ENCODE data around the gene CMTM4.

DNA sequence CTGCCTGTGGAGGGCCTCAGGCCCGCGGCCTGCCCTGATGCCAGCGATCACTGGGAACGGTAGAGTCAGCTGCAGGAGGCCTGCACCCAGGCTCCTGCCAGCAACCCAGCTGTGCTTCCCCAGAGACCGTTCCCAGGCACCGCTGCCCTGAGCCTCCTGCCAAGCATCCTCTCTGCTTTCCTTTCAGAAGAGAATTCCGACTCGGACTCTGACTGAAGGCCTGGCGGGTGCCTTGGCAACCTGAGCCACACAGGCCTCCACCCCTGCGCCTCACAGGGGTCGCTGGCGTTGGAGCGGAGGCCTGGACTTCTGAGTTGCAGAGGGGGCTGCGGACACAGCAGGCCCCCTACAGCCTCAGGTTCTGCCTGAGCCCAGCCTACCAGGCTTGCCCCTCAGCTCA, 84.1 kb downstream of the CMTM4 start:
- TF ChIP-seq, protein P1, sequence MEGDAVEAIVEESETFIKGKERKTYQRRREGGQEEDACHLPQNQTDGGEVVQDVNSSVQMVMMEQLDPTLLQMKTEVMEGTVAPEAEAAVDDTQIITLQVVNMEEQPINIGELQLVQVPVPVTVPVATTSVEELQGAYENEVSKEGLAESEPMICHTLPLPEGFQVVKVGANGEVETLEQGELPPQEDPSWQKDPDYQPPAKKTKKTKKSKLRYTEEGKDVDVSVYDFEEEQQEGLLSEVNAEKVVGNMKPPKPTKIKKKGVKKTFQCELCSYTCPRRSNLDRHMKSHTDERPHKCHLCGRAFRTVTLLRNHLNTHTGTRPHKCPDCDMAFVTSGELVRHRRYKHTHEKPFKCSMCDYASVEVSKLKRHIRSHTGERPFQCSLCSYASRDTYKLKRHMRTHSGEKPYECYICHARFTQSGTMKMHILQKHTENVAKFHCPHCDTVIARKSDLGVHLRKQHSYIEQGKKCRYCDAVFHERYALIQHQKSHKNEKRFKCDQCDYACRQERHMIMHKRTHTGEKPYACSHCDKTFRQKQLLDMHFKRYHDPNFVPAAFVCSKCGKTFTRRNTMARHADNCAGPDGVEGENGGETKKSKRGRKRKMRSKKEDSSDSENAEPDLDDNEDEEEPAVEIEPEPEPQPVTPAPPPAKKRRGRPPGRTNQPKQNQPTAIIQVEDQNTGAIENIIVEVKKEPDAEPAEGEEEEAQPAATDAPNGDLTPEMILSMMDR (IDR thresholded peaks at IDR 0.05), result no peak
- TF ChIP-seq POLR2A (IDR thresholded peaks at IDR 0.05) (no peak), EP300 (IDR thresholded peaks at IDR 0.05) (no peak), POLR2AphosphoS5 (IDR thresholded peaks at IDR 0.05) (no peak)

All from gastroesophageal sphincter (tissue), 3 donors.